Natural killer cell (primary cell): ENCODE data around the gene CST3. TPM values are rescaled to one million over a fixed set of nuclear protein-coding genes. Genes with fewer than 3 reads are reported as not detected.

ENCODE experiments used
- ATAC-seq, 3 donors: fragments of 150-1000 bp in 2 of 3; fragments of 200-7000 bp in 1 of 3; cut with Tn5 transposase; 1 replicate in 1 of 3; 2 replicates in 2 of 3; pipeline ENCODE4 v1.10.0; 2021; ENCODE audit warnings: mild to moderate bottlenecking in 2 of 3, moderate library complexity in 2 of 3
- DNase-seq, 2 donors: peaks; one replicate each; pipeline versions ENCODE4 v3.0.0 to v3.0.0-alpha.2; 2013 to 2021; ENCODE audit warnings: mixed read lengths in 1 of 2
- H3K27ac ChIP-seq: one replicate; pipeline ENCODE4 v1.5.1; 2013; ENCODE audit warnings: mild to moderate bottlenecking, low read length
- H3K27me3 ChIP-seq: one replicate; pipeline ENCODE4 v1.6.1; 2013; ENCODE audit warnings: low read length; ENCODE audit not compliant: control insufficient read depth, insufficient read depth
- H3K36me3 ChIP-seq: one replicate; pipeline ENCODE4 v1.6.1; 2013; ENCODE audit warnings: low read length; ENCODE audit not compliant: control insufficient read depth, insufficient read depth
- H3K4me1 ChIP-seq: one replicate; pipeline ENCODE4 v1.6.1; 2013; ENCODE audit warnings: low read length; ENCODE audit not compliant: control insufficient read depth, insufficient read depth
- H3K4me3 ChIP-seq: one replicate; pipeline ENCODE4 v1.5.1; 2013; ENCODE audit warnings: low read length
- H3K9me3 ChIP-seq: one replicate; pipeline ENCODE4 v1.6.1; 2013; ENCODE audit warnings: low read length; ENCODE audit not compliant: control insufficient read depth, insufficient read depth
- H3K27ac Mint-ChIP-seq, 2 donors: one replicate each; pipeline ENCODE4 v1.8.0; 2022; ENCODE audit warnings: mild to moderate bottlenecking in 2 of 2, mixed read lengths in 2 of 2, moderate library complexity in 1 of 2
- H3K27me3 Mint-ChIP-seq, 2 donors: one replicate each; pipeline ENCODE4 v1.8.0; 2022; ENCODE audit warnings: low read depth in 2 of 2, mixed read lengths in 2 of 2
- H3K36me3 Mint-ChIP-seq: one replicate; pipeline ENCODE4 v1.8.0; 2022; ENCODE audit warnings: mixed read lengths
- H3K4me1 Mint-ChIP-seq, 2 donors: one replicate each; pipeline ENCODE4 v1.8.0; 2022; ENCODE audit warnings: mixed read lengths in 2 of 2
- H3K4me3 Mint-ChIP-seq: one replicate; pipeline ENCODE4 v1.8.0; 2022; ENCODE audit warnings: mild to moderate bottlenecking, moderate library complexity, mixed read lengths
- H3K9me3 Mint-ChIP-seq, 2 donors: one replicate each; pipeline ENCODE4 v1.8.0; 2022; ENCODE audit warnings: mixed read lengths in 2 of 2
- CTCF ChIP-seq: fragments of 200-600 bp; IDR thresholded peaks from one replicate; pipeline ENCODE4 v1.8.0; 2022; ENCODE audit warnings: antibody characterized with exemption
- WGBS: methylation state at CpG from one replicate; pipeline ENCODE4 v1.1.7; 2013; ENCODE audit warnings: missing lambda C conversion rate; ENCODE audit not compliant: insufficient coverage; 5-methylcytosine and 5-hydroxymethylcytosine counted together
- intact Hi-C: fragments of 100-400 bp; cut with micrococcal nuclease; formaldehyde crosslinking; loops from one replicate; pipeline ENCODE4 v1.14.2; 2022
- total RNA-seq, 4 donors: library from RNA; stranded (reverse); fragments of 120-200 nt in 1 of 4; gene quantifications; one replicate each; pipeline versions ENCODE4 v1.2.3 to v1.2.4, GENCODE V29; 2013 to 2022

Gene CST3
- total RNA-seq, 3 donors from 2014 or later (not counting 1 experiment from before 2014, with no cell fraction given): 30.0 to 118 (median 83.8) TPM

DNA sequence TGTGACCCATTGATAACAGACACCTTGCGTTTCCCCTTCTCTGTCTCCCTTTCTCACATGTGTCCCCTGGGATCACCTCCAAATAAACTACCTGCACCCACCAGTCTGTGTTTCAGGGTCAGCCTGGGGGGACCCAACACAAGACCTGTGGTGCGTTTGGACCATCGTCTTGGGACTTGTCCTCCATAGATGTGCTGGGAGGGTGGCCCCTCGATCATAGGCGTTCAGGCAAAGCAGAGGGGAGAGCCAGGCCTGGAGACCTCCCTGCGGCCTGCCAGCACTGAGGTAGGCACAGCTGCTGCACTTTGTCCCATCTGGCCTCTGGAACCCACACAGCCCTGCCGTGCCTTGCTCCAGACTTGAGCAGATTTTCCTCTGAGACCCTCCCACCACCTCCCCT lies 50.1 kb downstream of the CST3 start:
- peaks cover 4% of the 10 kb centered on the region for H3K4me1 ChIP-seq
- intact Hi-C loops: no loop called here
- no peak for TF ChIP-seq CTCF
- Mint-ChIP-seq H3K4me1 (peaks cover 6 to 8% of the 10 kb centered on the region in 2 donors), H3K4me3 (no peak overlapping the region), H3K27ac (no peak overlapping the region), H3K27me3 (peaks cover 2 to 7% of the 10 kb centered on the region in 2 donors), H3K9me3 (no peaks in the 10 kb centered on the region), H3K36me3 (no peaks in the 10 kb centered on the region)
- H3K4me3 ChIP-seq: no peak overlapping the region
- no peak overlapping the region for H3K27ac ChIP-seq
- 88% methylated on average over 7 of the region's 7 CpGs for WGBS
- no peak for DNase-seq
- H3K36me3 ChIP-seq: no peaks in the 10 kb centered on the region
- H3K9me3 ChIP-seq: no peaks in the 10 kb centered on the region
- H3K27me3 ChIP-seq: no peaks in the 10 kb centered on the region
- peak in 1 of 3 donors; percentile 21 for ATAC-seq

GRCh38 chr20:23586735-23587525 lies 50.8 kb downstream of the CST3 start:
- Mint-ChIP-seq H3K9me3 (no peaks in the 10 kb centered on the region), H3K36me3 (no peaks in the 10 kb centered on the region), H3K4me3 (no peak overlapping the region), H3K27ac (no peak overlapping the region), H3K4me1 (peaks cover 6 to 8% of the 10 kb centered on the region in 2 donors), H3K27me3 (peaks cover 8 to 12% of the 10 kb centered on the region in 2 donors)
- TF ChIP-seq CTCF: no peak
- DNase-seq (no peak), ATAC-seq (peak in 1 of 3 donors; percentile 21)
- no peak overlapping the region for H3K27ac ChIP-seq
- H3K4me3 ChIP-seq: no peak overlapping the region
- 82% methylated on average over 13 of the region's 13 CpGs for WGBS
- no peaks in the 10 kb centered on the region for H3K36me3 ChIP-seq
- intact Hi-C loops: no loop called here
- H3K4me1 ChIP-seq: peaks cover 4% of the 10 kb centered on the region
- H3K9me3 ChIP-seq: no peaks in the 10 kb centered on the region
- H3K27me3 ChIP-seq: no peaks in the 10 kb centered on the region

- Mint-ChIP-seq H3K4me3 (no peak overlapping the region), H3K36me3 (no peaks in the 10 kb centered on the region), H3K4me1 (peaks cover 6 to 8% of the 10 kb centered on the region in 2 donors), H3K27ac (no peak overlapping the region), H3K9me3 (no peaks in the 10 kb centered on the region), H3K27me3 (peaks cover 13 to 17% of the 10 kb centered on the region in 2 donors)
- no peak for TF ChIP-seq CTCF
- Histone ChIP-seq H3K27ac (no peak overlapping the region), H3K4me1 (peaks cover 4% of the 10 kb centered on the region), H3K36me3 (no peaks in the 10 kb centered on the region), H3K9me3 (no peaks in the 10 kb centered on the region), H3K4me3 (no peak overlapping the region), H3K27me3 (peaks cover 3% of the 10 kb centered on the region)
- DNase-seq (no peak), ATAC-seq (no peak)
- 88% methylated on average over 5 of the region's 5 CpGs for WGBS
- intact Hi-C loops: no loop called here
Observed at GRCh38 chr20:23585808-23586734, 51.7 kb downstream of the CST3 start.
